Tibial nerve (tissue), 3 donors: ENCODE results near the gene ITGA4.

Source experiments
- POLR2A ChIP-seq, 2 donors: fragments of 450-650 bp; IDR thresholded peaks; one replicate each; pipeline ENCODE4 v1.6.1; 2017; ENCODE audit warnings: antibody characterized with exemption in 2 of 2, mild to moderate bottlenecking in 2 of 2, moderate library complexity in 2 of 2
- TF ChIP-seq, protein P1 (sequence below), 5 experiments: fragments of 200-600 bp in 3 of 5; fragments of 450-650 bp in 2 of 5; sonication (generic) in 3 of 5; IDR thresholded peaks; one replicate each; pipeline ENCODE4 v1.5.1; 2016 to 2019; ENCODE audit warnings: antibody characterized with exemption in 5 of 5, mild to moderate bottlenecking in 3 of 5, moderate library complexity in 2 of 5

DNA sequence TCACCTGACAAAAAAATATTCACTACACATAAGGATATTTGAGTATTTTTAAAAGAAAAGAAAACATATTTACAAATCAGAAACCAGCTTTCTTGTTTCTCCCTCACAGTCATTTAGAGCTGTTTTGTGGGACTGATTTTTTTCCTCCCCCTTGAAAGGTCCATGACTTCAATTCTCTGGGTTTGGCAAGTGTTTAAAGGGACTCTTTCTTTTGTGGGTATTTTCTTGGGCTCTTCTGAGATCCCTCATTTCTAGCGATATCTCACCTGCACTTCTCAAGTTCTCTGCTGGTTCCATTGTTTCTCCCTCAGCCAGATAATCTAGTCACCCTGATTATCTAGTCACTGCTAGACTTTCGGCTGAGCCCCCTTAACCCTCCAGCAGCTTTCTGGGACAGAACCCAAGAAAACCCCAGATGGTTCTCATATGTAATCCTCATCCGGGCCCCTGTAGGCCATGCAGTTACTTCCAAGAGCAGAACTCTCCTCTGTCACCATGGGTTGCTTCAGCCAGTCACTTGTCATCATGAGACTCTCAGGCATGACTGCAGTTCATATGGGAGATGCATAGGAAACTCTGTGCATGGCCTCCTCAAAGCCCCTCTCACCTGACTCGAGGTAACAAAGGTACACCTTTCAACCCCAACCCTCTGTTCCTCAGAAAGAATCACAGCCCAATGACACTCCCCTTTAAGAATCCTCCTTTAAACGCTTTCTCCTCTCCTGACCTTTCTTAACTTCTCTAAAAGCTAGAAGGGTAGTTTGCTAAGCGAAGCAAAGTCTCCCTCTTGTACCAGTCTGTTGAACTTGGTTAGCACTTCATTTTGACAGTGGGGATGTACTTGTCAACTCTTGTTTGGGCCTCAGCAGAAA lies 36.7 kb upstream of the ITGA4 start:
- TF ChIP-seq, protein P1, sequence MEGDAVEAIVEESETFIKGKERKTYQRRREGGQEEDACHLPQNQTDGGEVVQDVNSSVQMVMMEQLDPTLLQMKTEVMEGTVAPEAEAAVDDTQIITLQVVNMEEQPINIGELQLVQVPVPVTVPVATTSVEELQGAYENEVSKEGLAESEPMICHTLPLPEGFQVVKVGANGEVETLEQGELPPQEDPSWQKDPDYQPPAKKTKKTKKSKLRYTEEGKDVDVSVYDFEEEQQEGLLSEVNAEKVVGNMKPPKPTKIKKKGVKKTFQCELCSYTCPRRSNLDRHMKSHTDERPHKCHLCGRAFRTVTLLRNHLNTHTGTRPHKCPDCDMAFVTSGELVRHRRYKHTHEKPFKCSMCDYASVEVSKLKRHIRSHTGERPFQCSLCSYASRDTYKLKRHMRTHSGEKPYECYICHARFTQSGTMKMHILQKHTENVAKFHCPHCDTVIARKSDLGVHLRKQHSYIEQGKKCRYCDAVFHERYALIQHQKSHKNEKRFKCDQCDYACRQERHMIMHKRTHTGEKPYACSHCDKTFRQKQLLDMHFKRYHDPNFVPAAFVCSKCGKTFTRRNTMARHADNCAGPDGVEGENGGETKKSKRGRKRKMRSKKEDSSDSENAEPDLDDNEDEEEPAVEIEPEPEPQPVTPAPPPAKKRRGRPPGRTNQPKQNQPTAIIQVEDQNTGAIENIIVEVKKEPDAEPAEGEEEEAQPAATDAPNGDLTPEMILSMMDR (IDR thresholded peaks at IDR 0.05), result no peak
- no peak for TF ChIP-seq POLR2A (IDR thresholded peaks at IDR 0.05)
